ENCODE data around the gene CRYBG1. TPM values are rescaled to one million over a fixed set of nuclear protein-coding genes. Genes with fewer than 3 reads are reported as not detected.
A peak's percentile ranks its signal among the peaks of the same experiment; 100 is the strongest.

The CRYBG1 gene
- total and polyA plus RNA-seq, 2 donors (not counting 1 experiment from before 2014, with no cell fraction given): 9.6 to 47.0 TPM

- CTCF ChIA-PET: interaction anchor here (0.6 to 22.3 kb wide), 11 partner anchors 9 to 413 kb away, joined by 3 to 567 read pairs (median 13); no protein-coding TSS in a partner anchor
- no CpG with 5 or more reads among the region's 4 CpGs for WGBS (ENCODE audit: insufficient coverage)
- Histone ChIP-seq H3K79me2 (ENCODE audit: control insufficient read depth, insufficient read depth, low read length) (no peaks in the 10 kb centered on the region), H3K9ac (ENCODE audit: low read length) (no peak overlapping the region), H3K4me2 (replicated peaks; ENCODE audit: low read depth, low read length, poor library complexity, severe bottlenecking) (no peak overlapping the region), H3K4me3 (ENCODE audit: control extremely low read depth in 1 of 5, extremely low read depth in 1 of 5, insufficient read depth in 1 of 5, low read depth in 2 of 5, low read length in 4 of 5) (no peak overlapping the region), H3K9me3 (ENCODE audit: control extremely low read depth in 1 of 3, control insufficient read depth in 2 of 3, insufficient read depth in 1 of 3, low read length in 2 of 3) (no peaks in the 10 kb centered on the region), H3K36me3 (replicated peaks in 1 of 2; ENCODE audit: control extremely low read depth in 1 of 2, control insufficient read depth in 1 of 2, extremely low read depth in 1 of 2, insufficient read depth in 2 of 2, low read length in 1 of 2) (peaks cover 32 to 85% of the 10 kb centered on the region in 2 experiments), H2AFZ (ENCODE audit: insufficient read depth, low read depth, low read length, poor library complexity, severe bottlenecking) (no peak overlapping the region), H4K20me1 (ENCODE audit: control insufficient read depth, insufficient read depth, low read length, poor library complexity, severe bottlenecking) (no peaks in the 10 kb centered on the region), H3K27me3 (replicated peaks in 1 of 4; ENCODE audit: control extremely low read depth in 1 of 4, control insufficient read depth in 3 of 4, insufficient read depth in 4 of 4, low read length in 3 of 4) (no peaks in the 10 kb centered on the region), H3K27ac (ENCODE audit: low read length in 2 of 2) (no peak overlapping the region), H3K4me1 (ENCODE audit: control insufficient read depth in 2 of 2, insufficient read depth in 2 of 2, low read length in 2 of 2) (no peaks in the 10 kb centered on the region)
- peaks cover 11% of the 10 kb centered on the region for H3K4me1 Mint-ChIP-seq
- no peak overlapping the region for H3K4me3 Mint-ChIP-seq
- H3K27me3 Mint-ChIP-seq: no peaks in the 10 kb centered on the region
- no peak for DNase-seq
- peak overlapping the region; percentile 41 for H3K27ac Mint-ChIP-seq
- no peak for TF ChIP-seq EZH2 (IDR thresholded peaks at IDR 0.05; ENCODE audit: borderline replicate concordance, insufficient read depth, low read depth, low read length, poor library complexity, severe bottlenecking)
- TF ChIP-seq CTCF (IDR thresholded peaks at IDR 0.05): no peak
- no peaks in the 10 kb centered on the region for H3K9me3 Mint-ChIP-seq (ENCODE audit: insufficient read depth)
- ATAC-seq (ENCODE audit: low read depth): no peak
- intact Hi-C loops (cut with micrococcal nuclease): no loop called here
- POLR2A ChIA-PET: interaction anchor here (0.9 kb wide), 1 partner anchor 117 kb away, joined by 3 read pairs; no protein-coding TSS in a partner anchor
Observed at GRCh38 chr6:106564476-106564875, 204.0 kb downstream of the CRYBG1 start.

GRCh38 chr6:106568530-106568929, 208.0 kb downstream of the CRYBG1 start:
- H3K27me3 Mint-ChIP-seq: no peaks in the 10 kb centered on the region
- H3K9me3 Mint-ChIP-seq (ENCODE audit: insufficient read depth): no peaks in the 10 kb centered on the region
- TF ChIP-seq CTCF (IDR thresholded peaks at IDR 0.05) (no peak), EZH2 (IDR thresholded peaks at IDR 0.05; ENCODE audit: borderline replicate concordance, insufficient read depth, low read depth, low read length, poor library complexity, severe bottlenecking) (no peak)
- H3K4me3 ChIP-seq (ENCODE audit: control extremely low read depth in 1 of 5, extremely low read depth in 1 of 5, insufficient read depth in 1 of 5, low read depth in 2 of 5, low read length in 4 of 5): no peak overlapping the region
- H3K9ac ChIP-seq (ENCODE audit: low read length): no peak overlapping the region
- intact Hi-C loops (cut with micrococcal nuclease): loop anchor here (5.0 kb wide), 1 partner anchor 39 kb away; no protein-coding TSS in a partner anchor
- peaks cover 34 to 80% of the 10 kb centered on the region in 2 experiments for H3K36me3 ChIP-seq (replicated peaks in 1 of 2; ENCODE audit: control extremely low read depth in 1 of 2, control insufficient read depth in 1 of 2, extremely low read depth in 1 of 2, insufficient read depth in 2 of 2, low read length in 1 of 2)
- ChIA-PET CTCF (interaction anchor here (0.7 to 22.3 kb wide), 5 partner anchors 14 to 409 kb away, joined by 3 to 567 read pairs (median 68); no protein-coding TSS in a partner anchor), POLR2A (no interaction called here)
- 80% methylated on average over 1 of the region's 2 CpGs for WGBS (ENCODE audit: insufficient coverage)
- ATAC-seq (ENCODE audit: low read depth) (no peak), DNase-seq (no peak)
- no peak overlapping the region for H3K4me2 ChIP-seq (replicated peaks; ENCODE audit: low read depth, low read length, poor library complexity, severe bottlenecking)
- no peaks in the 10 kb centered on the region for H3K79me2 ChIP-seq (ENCODE audit: control insufficient read depth, insufficient read depth, low read length)
- H3K4me1 ChIP-seq (ENCODE audit: control insufficient read depth in 2 of 2, insufficient read depth in 2 of 2, low read length in 2 of 2): no peaks in the 10 kb centered on the region
- H2AFZ ChIP-seq (ENCODE audit: insufficient read depth, low read depth, low read length, poor library complexity, severe bottlenecking): no peak overlapping the region
- no peaks in the 10 kb centered on the region for H3K9me3 ChIP-seq (ENCODE audit: control extremely low read depth in 1 of 3, control insufficient read depth in 2 of 3, insufficient read depth in 1 of 3, low read length in 2 of 3)
- H3K27ac ChIP-seq (ENCODE audit: low read length in 2 of 2): no peak overlapping the region
- H3K27me3 ChIP-seq (replicated peaks in 1 of 4; ENCODE audit: control extremely low read depth in 1 of 4, control insufficient read depth in 3 of 4, insufficient read depth in 4 of 4, low read length in 3 of 4): no peaks in the 10 kb centered on the region
- H4K20me1 ChIP-seq (ENCODE audit: control insufficient read depth, insufficient read depth, low read length, poor library complexity, severe bottlenecking): no peaks in the 10 kb centered on the region
- no peak overlapping the region for H3K4me3 Mint-ChIP-seq
- H3K27ac Mint-ChIP-seq: no peak overlapping the region
- H3K4me1 Mint-ChIP-seq: peaks cover 14% of the 10 kb centered on the region

Data from B cell (primary cell).